Stimulated activated CD4-positive, alpha-beta T cell treated with anti-CD3 and anti-CD28 coated beads, Interleukin-4, amount 100 ng/mL, for 4 hours (primary cell): ENCODE data around the gene ANP32E.
A peak's percentile ranks its signal among the peaks of the same experiment; 100 is the strongest.
"Not testable (repeated sequence)": the region's sequence is repeated elsewhere in the genome, so short reads cannot be mapped to it uniquely, and the experiment has no call there.

Experiments
- DNase-seq, 2 experiments: peaks; one replicate each; pipeline ENCODE4 v3.0.0-alpha.2; 2020

ANP32E gene

DNA sequence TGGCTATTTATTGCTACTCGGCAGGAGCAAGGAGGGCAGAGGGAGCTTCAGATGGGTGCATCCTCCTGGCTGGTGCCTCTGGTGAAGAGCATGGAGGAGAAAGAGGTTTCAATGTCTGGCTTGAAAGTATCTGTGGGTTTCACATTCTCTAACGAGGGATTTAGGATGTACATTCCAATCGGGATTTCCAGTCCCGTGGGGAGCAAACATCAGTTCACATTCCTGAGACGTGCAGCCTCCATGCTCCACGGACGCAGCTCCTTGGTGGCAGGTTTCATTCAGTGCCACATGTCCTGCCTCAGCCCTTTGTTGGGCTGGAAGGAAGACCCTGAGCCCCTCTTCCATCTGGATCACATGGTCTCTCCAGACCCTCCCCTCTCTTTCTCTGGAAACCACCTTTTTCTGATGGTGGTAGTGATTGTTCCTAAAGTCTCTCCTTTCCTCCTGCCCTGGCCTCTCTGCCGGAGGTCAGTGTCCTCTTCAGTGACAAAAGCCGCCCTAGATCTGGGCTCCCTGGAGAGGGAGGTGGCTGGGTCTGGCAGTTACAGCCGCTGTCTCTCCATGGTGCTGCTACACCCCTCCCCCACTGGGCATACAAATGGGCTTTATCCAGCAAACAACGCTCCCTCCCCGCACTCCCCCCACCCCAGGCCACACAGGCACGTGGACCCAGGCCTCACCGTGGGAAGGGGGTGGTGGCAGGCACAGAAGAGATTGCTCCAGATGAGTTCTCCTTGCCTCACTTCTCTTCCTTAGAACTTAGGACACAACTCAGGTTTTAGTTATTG is 20.8 kb upstream of the ANP32E start:
- no peak for DNase-seq

DNA sequence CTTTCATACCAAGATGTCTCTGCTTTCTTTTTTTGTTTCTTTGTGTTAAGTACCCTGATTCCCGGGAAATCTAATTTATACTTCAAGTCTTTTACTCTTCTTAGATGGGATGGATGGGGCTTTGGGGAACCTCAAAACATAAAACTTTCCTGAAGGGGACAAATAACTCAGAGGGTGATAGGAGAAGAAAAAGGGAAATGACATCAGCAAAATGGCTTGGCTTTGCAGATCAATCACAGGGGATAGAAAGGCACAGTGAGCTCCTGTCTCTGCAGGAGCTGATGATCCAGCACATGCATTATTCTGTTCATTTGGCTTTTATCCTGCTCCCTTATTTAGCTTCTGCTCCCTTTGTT is 20.3 kb upstream of the ANP32E start:
- no peak for DNase-seq

DNA sequence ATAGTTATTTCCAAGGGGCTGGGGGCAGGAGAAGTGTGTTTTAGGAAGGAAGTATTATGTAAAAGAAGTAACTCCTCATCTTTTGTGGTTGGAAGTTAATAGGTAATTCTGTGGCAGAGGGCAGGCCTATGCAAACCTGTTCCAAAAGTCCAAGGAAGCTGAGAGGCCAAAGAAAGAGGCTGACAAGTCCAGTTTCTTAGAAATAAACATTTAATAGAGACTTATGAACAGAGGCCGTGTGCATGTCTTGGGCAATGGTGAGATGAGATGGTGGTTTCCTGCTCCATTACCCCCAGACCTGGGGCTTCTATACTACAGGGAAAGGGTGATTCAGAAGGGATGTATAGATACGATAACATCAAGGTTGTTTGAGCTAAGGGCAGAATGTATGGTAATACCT is 14.0 kb upstream of the ANP32E start:
- DNase-seq = no peak

DNA sequence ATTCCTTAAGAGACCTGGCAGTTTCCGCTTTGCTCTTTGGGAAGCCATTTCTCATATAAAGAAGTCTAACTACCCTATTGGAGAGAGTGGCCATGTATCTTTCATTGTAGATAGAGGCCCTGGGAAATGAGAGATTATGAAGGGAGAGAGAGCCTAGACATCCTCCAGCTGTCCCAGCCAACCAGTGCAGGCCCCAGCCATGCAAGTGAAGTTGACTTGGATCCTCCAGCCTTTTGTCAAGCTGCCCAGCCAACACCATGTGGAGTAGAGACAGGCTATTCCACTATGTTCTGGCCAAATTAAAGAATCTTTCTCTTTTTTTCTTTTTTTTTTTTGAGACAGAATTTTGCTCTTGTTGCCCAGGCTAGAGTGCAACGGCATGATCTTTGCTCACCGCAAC is 7.1 kb upstream of the ANP32E start:
- DNase-seq = no peak

DNA sequence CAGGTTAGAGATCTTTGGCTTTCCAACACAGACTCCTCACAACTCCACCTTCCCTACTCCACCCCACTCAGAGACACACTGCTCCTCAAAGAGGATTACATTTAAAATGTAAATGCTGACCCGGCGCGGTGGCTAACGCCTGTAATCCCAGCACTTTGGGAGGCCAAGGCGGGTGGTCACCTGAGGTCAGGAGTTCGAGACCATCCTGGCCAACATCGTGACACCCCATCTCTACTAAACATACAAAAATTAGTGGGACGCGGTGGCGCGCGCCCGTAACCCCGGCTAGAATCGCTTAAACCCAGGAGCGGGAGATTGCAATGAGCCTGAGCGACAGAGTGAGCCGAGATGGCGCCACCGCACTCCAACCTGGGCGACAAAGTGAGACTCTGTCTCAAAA is 1.8 kb upstream of the ANP32E start:
- no peak for DNase-seq

DNA sequence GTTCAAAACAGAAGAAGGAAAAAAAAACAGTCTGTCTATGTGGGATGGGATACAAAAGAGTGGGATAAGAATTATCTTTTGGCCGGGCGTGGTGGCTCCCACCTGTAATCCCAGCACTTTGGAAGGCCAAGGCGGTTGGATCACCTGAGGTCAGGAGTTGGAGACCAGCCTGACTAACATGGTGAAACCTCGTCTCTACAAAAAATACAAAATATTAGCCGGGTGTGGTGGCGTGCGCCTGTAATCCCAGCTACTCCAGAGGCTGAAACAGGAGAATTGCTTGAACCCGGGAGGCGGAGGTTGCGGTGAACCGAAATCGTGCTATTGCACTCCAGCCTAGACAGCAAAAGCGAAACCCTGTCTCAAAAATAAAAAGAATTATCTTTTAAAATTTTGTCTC is 1.3 kb upstream of the ANP32E start:
- not testable (repeated sequence) for DNase-seq

DNA sequence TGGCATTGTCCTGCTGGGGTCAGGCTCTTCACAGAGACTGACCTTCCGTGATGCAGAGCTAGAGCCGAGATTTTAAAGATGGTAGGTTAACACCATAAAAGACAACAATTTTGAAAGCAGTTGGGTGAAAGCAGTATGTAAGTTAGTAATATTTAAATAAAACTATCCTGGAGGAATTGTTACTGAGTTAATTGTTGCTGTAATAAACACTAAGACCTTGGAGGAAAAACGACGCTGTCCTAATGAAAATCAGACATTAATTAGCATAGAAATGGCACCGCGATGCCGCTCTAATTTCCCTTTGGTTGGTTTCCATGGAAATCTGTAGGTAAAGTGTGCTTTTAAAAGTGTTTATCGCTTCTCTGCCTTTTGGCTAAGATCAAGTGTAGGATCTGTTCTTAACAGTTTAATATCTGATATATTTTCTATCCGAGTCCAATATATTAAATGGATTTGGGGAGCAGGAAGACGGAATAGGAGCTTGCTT is 745 bp upstream of the ANP32E start:
- no peak for DNase-seq

DNA sequence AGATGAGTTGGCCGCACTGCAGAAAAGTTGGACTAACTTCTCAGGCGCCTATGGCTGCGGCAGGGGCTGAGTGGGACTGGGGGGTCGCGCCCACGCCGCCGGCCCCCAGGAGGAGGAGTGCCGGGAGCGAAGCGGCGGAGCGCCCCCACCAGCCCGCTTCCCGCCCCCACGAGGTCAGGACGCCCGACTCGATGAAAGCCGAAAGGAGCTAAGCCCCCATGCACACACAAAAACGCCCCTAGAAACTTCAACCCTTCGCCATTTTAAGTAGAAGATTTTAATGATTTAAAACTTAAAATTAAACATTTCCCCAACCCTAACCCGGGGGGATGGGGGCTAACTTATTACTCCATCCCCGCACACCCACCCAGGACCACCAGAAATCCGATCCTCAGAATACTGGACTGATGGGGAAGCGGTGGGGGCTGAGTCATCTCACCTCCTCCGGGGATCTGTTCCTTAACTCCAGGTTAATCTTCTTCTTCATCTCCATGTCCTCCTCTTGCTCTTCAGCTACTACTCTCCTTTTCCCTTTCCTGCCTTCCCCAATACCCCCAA is 539 bp downstream of the ANP32E start:
- DNase-seq = peak; percentile 24 to 30

DNA sequence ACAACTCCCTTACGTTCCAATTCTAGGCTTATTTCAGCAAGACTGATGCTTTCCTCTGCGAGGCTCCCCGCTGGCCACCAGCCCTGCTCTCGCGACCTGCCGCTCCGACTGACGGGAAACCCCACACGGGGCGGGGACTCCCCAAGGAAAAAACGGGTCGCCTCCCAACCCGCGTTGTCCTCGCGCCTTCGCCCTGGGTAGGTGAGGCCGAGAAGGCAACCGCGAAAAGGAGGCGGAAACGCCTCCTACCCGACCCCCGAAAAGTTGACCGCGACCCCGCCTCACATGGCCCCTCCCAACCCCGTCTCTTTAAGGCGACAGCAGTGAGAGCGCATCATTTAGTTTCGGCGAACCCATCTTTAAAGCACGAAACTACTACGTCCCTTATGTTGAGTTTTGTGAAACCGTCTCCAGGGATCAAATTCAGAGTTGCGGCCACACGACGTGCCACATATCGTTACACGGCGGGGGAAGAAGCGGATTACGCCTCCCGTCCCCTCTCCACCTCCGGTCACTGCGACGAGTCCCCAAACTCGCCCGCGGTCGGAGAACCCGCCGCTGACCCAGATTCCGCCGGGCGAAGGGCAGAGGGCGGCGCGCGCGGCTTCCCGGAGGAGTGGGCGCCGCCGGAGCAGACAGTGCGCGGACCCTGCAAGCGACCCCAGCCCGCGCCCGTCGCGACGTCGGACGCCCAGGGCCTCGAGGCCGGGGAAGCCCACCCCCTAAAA is 1.2 kb downstream of the ANP32E start:
- DNase-seq = peak; percentile 77 to 87

DNA sequence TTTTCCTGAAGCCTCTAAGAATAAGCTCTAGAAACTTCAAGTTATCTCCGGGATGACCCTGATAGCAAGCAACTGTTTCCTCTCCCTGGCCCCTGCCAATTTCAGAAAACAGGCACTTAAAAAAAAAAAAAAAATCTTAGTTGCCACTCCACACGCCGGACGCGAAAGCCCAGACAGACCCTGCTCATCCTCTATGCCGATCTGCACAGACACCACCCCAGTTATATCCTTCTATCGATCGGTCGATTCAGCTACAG is 1.7 kb downstream of the ANP32E start:
- DNase-seq = no peak

DNA sequence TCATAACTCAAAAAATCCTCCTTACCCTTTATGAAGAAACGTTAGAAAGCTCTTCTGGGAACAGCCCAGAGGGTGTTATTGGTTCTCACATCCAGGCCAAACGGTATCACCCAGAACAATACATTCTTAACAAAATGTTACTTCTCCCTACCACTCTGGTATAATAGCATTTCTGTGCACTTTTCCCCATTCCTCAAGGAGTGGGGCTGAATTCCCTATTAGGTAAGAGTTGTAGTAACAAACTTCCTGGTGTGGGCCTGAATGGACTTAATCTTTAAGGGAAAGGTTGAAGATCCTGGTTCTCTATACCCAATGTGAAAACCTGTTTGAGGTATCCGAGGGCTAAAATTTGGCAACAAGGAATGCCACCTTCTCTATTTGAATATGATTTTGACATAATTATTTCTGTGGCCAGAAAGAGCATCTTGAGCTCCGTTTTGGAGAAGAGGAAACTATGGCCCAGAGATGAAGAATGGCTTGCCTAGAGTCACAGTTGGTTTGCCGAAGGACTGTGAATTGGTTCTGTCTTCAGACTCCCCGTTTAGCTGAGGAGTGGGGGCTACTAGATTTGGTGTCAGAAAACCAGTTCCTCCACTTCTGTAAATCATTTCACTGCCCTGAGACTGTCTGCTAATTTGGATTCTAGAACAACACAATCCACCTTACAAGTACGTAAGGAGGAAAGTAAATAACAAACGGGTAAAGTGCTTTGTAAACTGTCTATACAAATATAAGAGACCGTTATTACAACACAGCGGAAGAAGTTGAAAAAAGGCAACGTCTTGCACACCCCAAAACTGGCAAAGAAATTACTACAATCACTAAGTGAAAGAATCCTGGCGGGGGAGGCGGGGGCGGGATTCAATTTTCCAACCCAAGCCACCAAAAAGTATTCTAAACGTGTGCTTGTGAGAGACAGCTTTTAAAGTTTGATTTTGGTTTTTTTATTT is 2.3 kb downstream of the ANP32E start:
- DNase-seq = peak; percentile 61 to 68

DNA sequence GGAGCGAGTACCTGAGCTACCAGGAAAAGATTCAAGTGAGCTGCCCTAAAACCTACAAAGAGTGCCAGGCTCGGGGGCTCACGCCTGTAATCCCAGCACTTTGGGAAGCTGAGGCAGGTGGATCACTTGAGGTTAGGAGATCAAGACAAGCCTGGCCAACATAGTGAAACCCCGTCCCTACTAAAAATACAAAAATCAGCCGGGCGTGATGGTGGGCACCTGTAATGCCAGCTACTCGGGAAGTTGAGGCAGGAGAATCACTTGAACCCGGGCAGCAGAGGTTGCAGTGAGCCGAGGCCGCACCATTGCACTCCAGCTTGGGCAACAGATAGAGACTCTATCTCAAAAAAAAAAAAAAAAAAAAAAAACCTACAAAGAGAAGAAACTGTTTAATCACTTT is 3.0 kb downstream of the ANP32E start:
- not testable (repeated sequence) for DNase-seq

DNA sequence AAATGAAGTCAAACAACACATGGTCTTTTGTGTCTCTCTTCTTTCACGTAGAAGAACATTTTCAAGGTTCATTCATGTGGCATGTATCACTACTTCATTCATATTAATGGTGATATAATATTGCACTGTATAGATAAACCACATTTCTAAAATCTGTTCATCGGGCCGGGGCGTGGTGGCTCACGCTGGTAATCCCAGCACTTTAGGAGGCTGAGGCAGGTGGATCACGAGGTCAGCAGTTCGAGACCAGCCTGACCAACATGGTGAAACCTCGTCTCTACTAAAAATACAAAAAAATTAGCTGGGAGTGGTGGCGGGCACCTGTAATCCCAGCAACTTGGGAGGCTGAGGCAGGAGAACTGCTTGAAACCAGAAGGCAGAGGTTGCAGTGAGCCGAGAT is 7.7 kb downstream of the ANP32E start:
- DNase-seq = not testable (repeated sequence)

DNA sequence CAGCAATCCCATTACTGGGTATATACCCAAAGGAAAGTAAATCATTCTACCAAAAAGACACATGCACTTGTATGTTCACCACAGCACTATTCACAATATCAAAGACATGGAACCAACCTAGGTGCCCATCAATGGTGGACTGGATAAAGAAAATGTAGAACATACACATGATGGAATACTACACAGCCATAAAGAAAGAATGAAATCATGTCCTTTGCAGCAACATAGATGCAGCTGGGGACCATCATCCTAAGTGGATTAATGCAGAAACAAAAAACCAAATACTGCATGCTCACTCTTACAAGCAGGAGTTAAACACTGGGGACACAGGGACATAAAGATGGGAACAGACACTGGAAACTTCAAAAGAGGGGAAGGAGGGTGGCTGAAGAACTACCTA is 8.7 kb downstream of the ANP32E start:
- no peak for DNase-seq

DNA sequence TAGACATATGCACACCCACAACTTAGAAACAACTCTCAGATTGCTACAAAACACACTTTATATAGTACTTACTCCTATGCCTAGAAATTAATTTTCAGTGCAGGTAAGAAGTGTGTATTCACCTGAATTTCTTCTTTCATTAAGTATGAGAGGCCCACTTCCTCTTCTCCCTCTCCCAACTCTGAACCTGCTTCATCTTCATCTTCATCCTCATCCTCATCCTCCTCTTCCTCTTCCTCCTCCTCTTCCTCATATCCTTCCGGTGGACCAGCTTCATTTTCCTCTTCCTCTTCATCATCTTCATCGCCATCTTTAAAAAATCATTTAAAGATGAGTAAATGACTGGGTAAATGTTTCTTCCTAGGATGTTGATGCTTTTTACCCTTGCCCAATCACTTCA is 9.4 kb downstream of the ANP32E start:
- no peak for DNase-seq

DNA sequence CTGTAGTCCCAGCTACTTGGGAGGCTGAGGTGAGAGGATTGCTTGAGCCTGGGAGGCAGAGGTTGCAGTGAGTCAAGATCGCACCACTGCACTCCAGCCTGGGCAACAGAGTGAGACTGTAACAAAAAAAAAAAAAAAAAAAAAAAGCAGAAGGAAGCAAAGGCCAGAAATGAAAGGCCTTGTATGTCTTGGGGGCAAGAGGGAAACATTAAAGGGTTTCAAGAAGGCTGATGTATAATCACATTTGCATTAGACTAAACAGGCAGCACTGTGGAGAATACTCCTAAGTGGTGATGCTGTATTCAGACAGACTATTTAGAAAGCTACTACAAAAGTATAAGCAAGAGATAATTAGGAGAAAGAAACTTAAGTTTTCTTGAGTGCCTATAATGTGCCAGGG is 10.4 kb downstream of the ANP32E start:
- no peak for DNase-seq

DNA sequence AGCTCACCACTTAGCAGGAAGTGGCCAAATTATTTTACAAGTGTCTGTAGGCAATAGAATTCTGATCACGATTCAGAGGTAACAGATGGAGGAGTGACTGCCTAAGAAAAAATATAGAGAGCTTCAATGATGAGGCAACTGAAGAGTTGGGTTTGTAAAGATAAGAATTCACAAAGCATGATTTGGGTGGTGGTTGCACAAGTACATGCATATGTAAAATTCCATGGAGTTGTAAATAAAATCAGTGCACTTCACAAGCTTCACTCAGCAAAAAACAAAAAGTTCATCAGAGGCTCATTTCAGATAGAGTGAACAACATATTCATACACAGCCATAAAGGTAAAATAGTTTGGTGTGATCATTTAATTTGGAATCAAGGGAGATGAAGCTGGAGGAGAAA is 10.9 kb downstream of the ANP32E start:
- no peak for DNase-seq

DNA sequence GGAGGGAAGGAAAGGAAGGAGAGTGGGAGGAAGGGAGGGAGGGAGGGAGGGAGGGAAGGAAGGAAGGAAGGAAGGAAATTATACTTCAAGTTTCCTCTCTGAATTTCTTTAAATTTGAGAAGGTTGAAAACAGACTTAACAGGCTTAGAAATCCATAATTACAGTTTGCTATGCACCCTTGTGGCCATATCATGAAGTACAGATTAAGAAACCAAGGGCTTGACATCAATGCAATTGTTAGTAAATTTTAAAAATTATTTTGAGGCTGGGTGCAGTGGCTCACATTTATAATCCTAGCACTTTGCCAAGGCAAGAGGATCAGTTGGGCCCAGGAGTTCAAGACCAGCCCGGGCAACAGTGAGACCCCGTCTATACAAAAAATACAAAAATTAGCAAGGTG is 14.4 kb downstream of the ANP32E start:
- DNase-seq = no peak

DNA sequence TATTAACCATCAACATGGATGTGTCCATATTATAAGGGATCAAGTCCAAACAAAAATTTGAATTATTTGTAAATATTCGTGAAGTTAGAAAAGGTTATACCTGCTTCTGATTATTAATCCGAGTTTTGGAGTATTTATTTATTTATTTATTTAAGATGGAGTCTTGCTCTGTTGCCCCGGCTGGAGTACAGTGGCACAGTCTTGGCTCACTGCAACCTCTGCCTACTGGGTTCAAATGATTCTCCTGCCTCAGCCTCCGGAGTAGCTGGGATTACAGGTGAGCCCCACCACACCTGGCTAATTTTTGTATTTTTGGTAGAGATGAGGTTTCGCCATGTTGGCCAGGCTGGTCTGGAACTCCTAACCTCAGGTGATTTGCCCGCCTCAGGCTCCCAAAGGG is 20.1 kb downstream of the ANP32E start:
- DNase-seq = not testable (repeated sequence)

DNA sequence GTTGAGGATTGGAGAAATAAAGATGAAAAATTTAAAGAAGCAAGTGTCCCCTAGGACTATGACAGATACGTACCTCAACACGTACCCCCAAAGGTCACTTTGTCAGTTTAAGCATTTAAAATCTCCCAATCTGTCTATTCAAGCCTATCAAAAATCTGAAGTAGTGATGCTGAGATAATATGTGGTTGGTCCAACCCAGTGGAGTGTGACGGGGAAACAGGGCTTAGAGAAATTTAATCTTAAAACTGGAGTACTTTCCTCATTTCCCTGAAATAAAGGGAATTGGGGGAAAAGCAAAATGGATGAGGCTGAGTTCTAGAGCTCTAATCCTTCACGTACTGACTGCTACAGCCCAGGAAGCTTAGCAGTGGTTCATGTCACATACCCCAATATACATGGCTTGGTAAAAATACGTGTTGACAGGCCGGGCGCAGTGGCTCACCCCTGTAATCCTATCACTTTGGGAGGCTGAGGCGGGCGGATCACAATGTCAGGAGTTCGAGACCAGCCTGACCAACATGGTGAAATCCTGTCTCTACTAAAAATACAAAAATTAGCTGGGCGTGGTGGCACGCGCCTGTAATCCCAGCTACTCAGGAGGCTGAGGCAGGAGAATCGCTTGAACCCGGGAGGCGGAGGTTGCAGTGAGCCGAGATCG is 21.7 kb downstream of the ANP32E start:
- not testable (repeated sequence) for DNase-seq

DNA sequence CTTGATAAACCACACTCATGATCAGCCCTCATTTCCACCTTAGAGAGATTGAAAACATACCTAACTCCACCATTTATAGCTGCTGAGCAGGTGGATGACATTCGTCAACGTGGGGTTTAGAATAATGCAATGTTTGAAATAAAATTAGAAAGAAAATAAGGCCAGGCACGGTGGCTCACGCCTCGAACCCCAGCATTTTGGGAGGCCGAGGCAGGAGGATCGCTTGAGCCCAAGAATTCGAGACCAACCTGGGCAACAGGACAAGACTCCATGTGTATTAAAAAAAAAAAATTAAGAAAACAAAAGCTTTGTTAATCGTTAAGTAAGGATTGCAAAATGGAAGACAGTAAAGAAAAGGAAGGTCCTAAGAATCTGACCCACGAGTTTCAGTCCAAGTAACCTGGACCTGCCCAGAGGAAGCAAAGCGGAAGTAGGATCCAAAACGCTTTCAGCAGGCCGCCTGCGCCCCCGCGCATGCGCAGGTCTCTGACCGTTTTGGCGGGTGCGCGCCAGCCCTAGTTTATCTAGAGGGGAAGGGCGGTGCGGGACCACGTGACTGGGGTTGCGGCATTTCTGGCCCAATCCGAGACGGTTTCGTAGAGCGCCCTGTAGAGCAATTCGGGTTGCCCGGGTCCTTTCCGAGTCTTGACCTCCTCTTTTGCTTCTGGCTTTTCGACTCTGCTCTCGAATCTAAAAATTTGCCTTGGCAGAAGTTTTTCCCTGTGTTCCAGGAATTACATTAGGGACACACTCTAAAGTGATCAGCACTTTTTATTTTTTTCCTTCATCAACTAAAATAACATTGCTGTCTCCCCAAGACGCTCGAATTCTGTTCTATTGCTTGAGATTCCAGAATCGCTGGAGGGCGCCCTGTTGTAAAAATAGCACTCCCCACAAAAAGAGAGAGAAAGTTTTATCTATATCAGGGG is 22.5 kb downstream of the ANP32E start:
- DNase-seq = peak; percentile 83 to 89

DNA sequence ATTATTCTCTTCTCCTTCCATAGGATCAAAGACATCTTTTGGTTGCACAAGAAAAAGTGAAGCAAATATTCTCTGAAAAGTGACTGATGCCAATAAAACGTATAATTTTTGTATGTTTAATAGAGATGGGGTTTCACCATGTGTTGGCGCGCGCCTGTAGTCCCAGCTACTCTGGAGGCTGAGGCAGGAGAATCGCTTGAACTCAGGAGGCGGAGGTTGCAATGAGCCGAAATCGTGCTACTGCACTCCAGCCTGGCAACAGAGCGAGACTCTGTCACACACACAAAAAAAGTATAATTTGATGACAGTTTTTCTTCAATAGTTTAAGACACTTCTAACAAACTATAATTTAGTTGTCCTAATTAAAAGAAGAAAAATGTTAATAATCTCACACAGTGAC is 23.8 kb downstream of the ANP32E start:
- DNase-seq = no peak
